HFF-Myc (cell line): ENCODE results near the gene POU1F1.

ENCODE experiments used
- DNase-seq: peaks from one replicate; pipeline ENCODE4 v3.0.0-alpha.2; 2011; ENCODE audit warnings: low read depth; ENCODE audit errors: extremely low read depth
- H3K4me3 ChIP-seq: replicated peaks from 2 replicates; pipeline ENCODE4 v1.5.1; 2011; ENCODE audit warnings: low read depth, mild to moderate bottlenecking, control low read depth, low read length
- CTCF ChIP-seq: IDR thresholded peaks from 2 replicates; pipeline ENCODE4 v1.5.1; 2012; ENCODE audit warnings: mild to moderate bottlenecking, low read depth, low read length, control low read depth; ENCODE audit errors: missing control alignments

POU1F1 gene

GRCh38 chr3:87287011-87287410, 10.6 kb upstream of the POU1F1 start:
- H3K4me3 ChIP-seq = no peak overlapping the region
- DNase-seq = no peak
- no peak for TF ChIP-seq CTCF

- no peak overlapping the region for H3K4me3 ChIP-seq
- no peak for DNase-seq
- no peak for TF ChIP-seq CTCF
These were observed 3.6 kb downstream of the POU1F1 start for GRCh38 chr3:87272718-87273341.

- H3K4me3 ChIP-seq = no peak overlapping the region
- no peak for DNase-seq
- no peak for TF ChIP-seq CTCF
These were observed 5.3 kb downstream of the POU1F1 start for GRCh38 chr3:87270908-87271700.

- TF ChIP-seq CTCF = no peak
- H3K4me3 ChIP-seq = no peak overlapping the region
- no peak for DNase-seq
These were observed 6.7 kb downstream of the POU1F1 start for GRCh38 chr3:87269723-87270122.

GRCh38 chr3:87268646-87269211, 7.7 kb downstream of the POU1F1 start:
- DNase-seq = no peak
- no peak overlapping the region for H3K4me3 ChIP-seq
- no peak for TF ChIP-seq CTCF

GRCh38 chr3:87267953-87268645, 8.3 kb downstream of the POU1F1 start:
- no peak for TF ChIP-seq CTCF
- no peak for DNase-seq
- H3K4me3 ChIP-seq = no peak overlapping the region
